ENCODE data around the gene LRRC57.

Gene LRRC57

DNA sequence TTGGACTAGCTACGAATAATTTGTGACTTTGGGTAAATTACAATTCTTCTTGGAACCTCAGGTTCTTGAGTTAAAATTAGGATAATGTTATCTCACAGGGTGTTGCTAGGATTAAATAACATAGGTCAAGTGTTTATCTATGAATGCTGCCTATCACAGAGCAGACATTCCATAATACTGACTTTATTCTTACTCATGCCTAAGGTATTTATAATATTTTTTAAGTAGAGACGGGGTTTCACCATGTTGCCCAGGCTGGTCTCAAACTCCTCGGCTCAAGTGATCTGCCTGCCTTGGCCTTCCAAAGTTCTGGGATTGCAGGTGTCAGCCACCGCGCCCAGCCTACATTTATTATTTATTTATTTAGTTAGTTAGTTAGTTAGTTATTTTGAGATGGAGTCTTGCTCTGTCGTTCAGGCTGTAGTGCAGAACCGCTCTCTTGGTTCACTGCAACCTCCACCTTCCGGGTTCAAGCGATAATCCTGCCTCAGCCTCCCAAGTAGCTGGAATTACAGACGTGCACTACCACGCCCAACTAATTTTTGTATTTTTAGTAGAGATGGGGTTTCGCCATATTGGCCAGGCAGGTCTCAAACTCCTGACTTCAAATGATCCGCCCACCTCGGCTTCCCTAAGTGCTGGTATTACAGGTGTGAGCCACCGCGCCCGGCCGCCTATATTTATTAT lies 56.9 kb downstream of the LRRC57 start:
- DNase-seq (ENCODE audit: low read depth in 2 of 2), result no peak

DNA sequence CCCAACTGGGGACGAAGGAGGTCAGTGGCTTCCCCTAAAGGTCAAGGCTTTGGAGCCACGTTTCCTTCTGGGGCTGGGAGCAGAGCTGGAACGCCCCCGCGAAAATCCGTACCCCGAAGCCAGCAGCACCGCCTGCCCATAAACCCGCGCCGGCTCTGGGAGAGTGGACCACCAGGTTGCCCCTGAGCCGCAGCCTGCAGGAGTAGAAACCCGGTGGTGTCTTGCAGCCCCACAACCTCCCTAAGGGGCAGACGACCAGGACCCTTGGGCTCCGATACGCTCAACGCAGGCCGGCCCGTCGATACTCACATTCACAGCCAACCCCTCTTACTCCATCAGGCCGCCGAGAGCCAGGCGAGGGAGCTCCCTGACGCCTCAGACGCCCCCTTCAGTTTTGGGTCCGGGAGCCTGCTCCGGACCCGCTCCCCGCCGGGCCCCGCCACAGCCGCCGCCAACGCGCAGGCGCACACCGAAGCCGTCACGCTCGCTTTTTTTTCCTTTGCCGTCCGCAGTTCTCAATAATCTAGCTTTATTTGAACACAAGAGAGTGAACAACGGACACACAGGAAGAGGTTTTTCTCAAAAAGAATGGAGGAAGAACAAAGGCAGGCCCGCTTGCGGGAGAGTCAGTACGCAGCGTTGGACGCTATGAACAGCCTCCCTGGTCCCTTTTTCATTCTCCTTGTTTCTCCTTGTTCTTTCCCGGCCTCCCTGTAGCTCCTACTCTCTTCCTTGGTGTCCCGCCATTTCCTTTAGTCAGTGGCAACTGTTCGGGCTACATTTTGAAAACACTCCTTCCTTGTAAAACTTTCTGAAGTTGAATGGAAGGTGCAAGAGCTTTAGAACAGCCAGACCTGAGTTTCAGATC lies 57.7 kb downstream of the LRRC57 start, which contains the start of gene ZNF106:
Gene ZNF106 (minus strand): TSS at position 471 of the 868 bp plus-strand sequence. CDS start 18,852 bp downstream, outside the sequence.
- peak; percentile 62 to 75 for DNase-seq (ENCODE audit: low read depth in 2 of 2)

DNA sequence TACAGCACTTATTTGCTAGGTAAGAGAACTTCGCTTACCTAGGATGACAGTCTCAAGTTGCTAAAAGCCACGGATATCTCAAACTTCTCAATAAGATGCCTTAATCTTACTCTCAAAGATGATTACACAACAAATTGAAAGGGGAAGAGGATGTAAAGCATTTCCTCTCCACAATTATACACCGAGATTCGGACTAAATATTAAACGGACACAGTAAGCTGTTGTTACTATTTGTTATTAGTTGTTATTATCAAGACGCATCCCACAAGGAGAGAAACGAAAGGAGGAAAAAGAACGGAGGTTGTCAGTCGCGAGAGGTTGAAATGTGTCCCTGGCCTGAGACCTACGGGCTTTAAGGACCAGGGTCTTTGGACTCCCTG lies 58.3 kb downstream of the LRRC57 start:
- DNase-seq (ENCODE audit: low read depth in 2 of 2), result no peak

All from stimulated activated CD4-positive, alpha-beta T cell treated with anti-CD3 and anti-CD28 coated beads, Interleukin-15, amount 100 ng/mL, for 48 hours (primary cell).